Omental fat pad (tissue), 4 donors: ENCODE results near the gene SYNGR3. TPM values are rescaled to one million over a fixed set of nuclear protein-coding genes. Genes with fewer than 3 reads are reported as not detected.

Source experiments
- ATAC-seq: fragments of 150-250 bp; one replicate; pipeline ENCODE4 v1.9.1; 2016; ENCODE audit warnings: mild to moderate bottlenecking, moderate library complexity; ENCODE audit not compliant: low FRiP score
- DNase-seq: peaks from one replicate; pipeline ENCODE4 v3.0.0-alpha.2; 2019; ENCODE audit warnings: low spot score
- CTCF ChIP-seq, 3 donors: fragments of 450-650 bp; IDR thresholded peaks; one replicate each; pipeline ENCODE4 v1.5.1; 2016 to 2017; ENCODE audit warnings: antibody characterized with exemption in 3 of 3, mild to moderate bottlenecking in 3 of 3, moderate library complexity in 2 of 3
- total RNA-seq, 4 donors: library from RNA; depleted of rRNA; stranded (reverse); fragments of >200 nt; gene quantifications; one replicate each; pipeline ENCODE4 v1.1.0, GENCODE V29; 2016

SYNGR3 gene
- total RNA-seq, 4 donors from 2014 or later: 0.28 to 1.6 TPM; not detected in 2

GRCh38 chr16:2034696-2035430 is 45.1 kb downstream of the SYNGR3 start:
- no peak for TF ChIP-seq CTCF (IDR thresholded peaks at IDR 0.05)
- DNase-seq (no peak), ATAC-seq (no peak)

GRCh38 chr16:2035431-2036199 is 45.8 kb downstream of the SYNGR3 start:
- DNase-seq (no peak), ATAC-seq (peak; percentile 5)
- TF ChIP-seq CTCF (IDR thresholded peaks at IDR 0.05): no peak

- ATAC-seq: no peak
Observed at GRCh38 chr16:2036200-2036966, 46.6 kb downstream of the SYNGR3 start.

GRCh38 chr16:2037115-2037514 is 47.3 kb downstream of the SYNGR3 start:
- DNase-seq (no peak), ATAC-seq (no peak)
- no peak for TF ChIP-seq CTCF (IDR thresholded peaks at IDR 0.05)

More at GRCh38 chr16:2036200-2036966, 46.6 kb downstream of the SYNGR3 start:
- TF ChIP-seq CTCF (IDR thresholded peaks at IDR 0.05): no peak
- DNase-seq: no peak

- DNase-seq (no peak), ATAC-seq (no peak)
- no peak for TF ChIP-seq CTCF (IDR thresholded peaks at IDR 0.05)
Observed at GRCh38 chr16:2037647-2038381, 48.0 kb downstream of the SYNGR3 start.

- TF ChIP-seq CTCF (IDR thresholded peaks at IDR 0.05): no peak
- ATAC-seq (no peak), DNase-seq (no peak)
Observed at GRCh38 chr16:2038382-2039231, 48.8 kb downstream of the SYNGR3 start.
